Measurements from ENCODE around the gene POLE2. TPM values are rescaled to one million over a fixed set of nuclear protein-coding genes. Genes with fewer than 3 reads are reported as not detected.

The POLE2 gene
- total RNA-seq, 1 donor from 2014 or later: 3.0 TPM

- Histone ChIP-seq H3K4me2 (ENCODE audit: low read length) (peak overlapping the region; percentile 99), H2AFZ (ENCODE audit: low read depth, low read length) (peak overlapping the region; percentile 79), H4K20me1 (ENCODE audit: insufficient read depth, low read length) (peaks cover 70% of the 10 kb centered on the region), H3K36me3 (ENCODE audit: insufficient read depth, low read length) (peaks cover 16% of the 10 kb centered on the region), H3K9ac (ENCODE audit: low read length) (peak overlapping the region; percentile 98), H3K79me2 (ENCODE audit: insufficient read depth, low read length) (peaks cover 88% of the 10 kb centered on the region), H3K4me3 (ENCODE audit: insufficient read depth, low read depth, low read length) (peak overlapping the region; percentile 98), H3K4me1 (ENCODE audit: insufficient read depth, low read length) (peaks cover 38% of the 10 kb centered on the region), H3K27me3 (ENCODE audit: insufficient read depth, low read length) (no peaks in the 10 kb centered on the region), H3K9me3 (ENCODE audit: insufficient read depth, low read depth, low read length) (no peaks in the 10 kb centered on the region), H3K27ac (ENCODE audit: low read depth, low read length) (peak overlapping the region; percentile 90)
- H3K27ac Mint-ChIP-seq (ENCODE audit: unreplicated experiment): peak overlapping the region; percentile 77
- H3K27me3 Mint-ChIP-seq (ENCODE audit: low read depth, unreplicated experiment): no peaks in the 10 kb centered on the region
- peak overlapping the region; percentile 98 for H3K4me3 Mint-ChIP-seq (ENCODE audit: unreplicated experiment)
- H3K36me3 Mint-ChIP-seq (ENCODE audit: low read depth, unreplicated experiment): peaks cover 9% of the 10 kb centered on the region
- no peak for FAIRE-seq
- H3K9me3 Mint-ChIP-seq (ENCODE audit: unreplicated experiment): no peaks in the 10 kb centered on the region
- TF ChIP-seq CTCF (IDR thresholded peaks at IDR 0.05; ENCODE audit: insufficient read depth, low read depth, low read length) (no peak), EZH2 (IDR thresholded peaks at IDR 0.05; ENCODE audit: insufficient read depth, low read length) (no peak)
- DNase-seq (ENCODE audit: low read depth): peak; percentile 35
- peaks cover 30% of the 10 kb centered on the region for H3K4me1 Mint-ChIP-seq (ENCODE audit: low read depth, unreplicated experiment)
Observed at GRCh38 chr14:49621114-49621881, 66.7 kb downstream of the POLE2 start.

- peaks cover 9% of the 10 kb centered on the region for H3K36me3 Mint-ChIP-seq (ENCODE audit: low read depth, unreplicated experiment)
- FAIRE-seq: no peak
- peaks cover 30% of the 10 kb centered on the region for H3K4me1 Mint-ChIP-seq (ENCODE audit: low read depth, unreplicated experiment)
Observed at GRCh38 chr14:49620182-49621113, 67.6 kb downstream of the POLE2 start, which contains the start of the genes MGAT2 and RPL36AL. TSS of gene MGAT2 (plus strand) at chr14:49620799. CDS start at chr14:49621269, 470 bp downstream. TSS of gene RPL36AL (minus strand) at chr14:49620626. CDS start at chr14:49619104, 1,522 bp downstream.

More at GRCh38 chr14:49620182-49621113, 67.6 kb downstream of the POLE2 start, which contains the start of the genes MGAT2 and RPL36AL:
- Mint-ChIP-seq H3K4me3 (ENCODE audit: unreplicated experiment) (peak within 1 kb of the TSS; percentile 98), H3K27me3 (ENCODE audit: low read depth, unreplicated experiment) (no peaks in the 10 kb centered on the region), H3K27ac (ENCODE audit: unreplicated experiment) (peak within 1 kb of the TSS; percentile 98), H3K9me3 (ENCODE audit: unreplicated experiment) (no peaks in the 10 kb centered on the region)
- no peak for TF ChIP-seq CTCF (IDR thresholded peaks at IDR 0.05; ENCODE audit: insufficient read depth, low read depth, low read length)
- no peak for TF ChIP-seq EZH2 (IDR thresholded peaks at IDR 0.05; ENCODE audit: insufficient read depth, low read length)
- H3K4me2 ChIP-seq (ENCODE audit: low read length): peak within 1 kb of the TSS; percentile 99
- DNase-seq (ENCODE audit: low read depth): peak; percentile 98
- H3K4me1 ChIP-seq (ENCODE audit: insufficient read depth, low read length): peaks cover 38% of the 10 kb centered on the region
- peaks cover 67% of the 10 kb centered on the region for H4K20me1 ChIP-seq (ENCODE audit: insufficient read depth, low read length)
- H3K27me3 ChIP-seq (ENCODE audit: insufficient read depth, low read length): no peaks in the 10 kb centered on the region
- H3K79me2 ChIP-seq (ENCODE audit: insufficient read depth, low read length): peaks cover 83% of the 10 kb centered on the region
- peak within 1 kb of the TSS; percentile 98 for H3K9ac ChIP-seq (ENCODE audit: low read length)
- H2AFZ ChIP-seq (ENCODE audit: low read depth, low read length): peak within 1 kb of the TSS; percentile 79
- peak within 1 kb of the TSS; percentile 98 for H3K27ac ChIP-seq (ENCODE audit: low read depth, low read length)
- peaks cover 14% of the 10 kb centered on the region for H3K36me3 ChIP-seq (ENCODE audit: insufficient read depth, low read length)
- no peaks in the 10 kb centered on the region for H3K9me3 ChIP-seq (ENCODE audit: insufficient read depth, low read depth, low read length)
- H3K4me3 ChIP-seq (ENCODE audit: insufficient read depth, low read depth, low read length): peak within 1 kb of the TSS; percentile 98
